ENCODE measurements around the gene RPUSD2. TPM values are rescaled to one million over a fixed set of nuclear protein-coding genes. Genes with fewer than 3 reads are reported as not detected.

Gene RPUSD2
- total RNA-seq, 2 experiments from 2014 or later = 10.9 to 12.6 TPM

- intact Hi-C loops (cut with micrococcal nuclease) = loop anchor here (2.0 kb wide), 4 partner anchors 83 to 635 kb away; partner anchors contain the start of genes BAHD1, CHP1, EXD1 and VPS18
- CTCF ChIA-PET = no interaction called here
- peaks cover 5% of the 10 kb centered on the region for H3K27me3 Mint-ChIP-seq (ENCODE audit: low read depth)
- no peak for DNase-seq
- H3K4me3 Mint-ChIP-seq = no peak overlapping the region
- H3K27ac Mint-ChIP-seq = no peak overlapping the region
- no peaks in the 10 kb centered on the region for H3K9me3 Mint-ChIP-seq
- no peaks in the 10 kb centered on the region for H3K36me3 Mint-ChIP-seq (ENCODE audit: low read depth)
- peaks cover 15% of the 10 kb centered on the region for H3K4me1 Mint-ChIP-seq (ENCODE audit: low read depth)
Observed at GRCh38 chr15:40595773-40596172, 26.7 kb downstream of the RPUSD2 start.

- no peak for DNase-seq
- no peaks in the 10 kb centered on the region for H3K9me3 Mint-ChIP-seq
- peaks cover 15% of the 10 kb centered on the region for H3K4me1 Mint-ChIP-seq (ENCODE audit: low read depth)
- no peak overlapping the region for H3K27ac Mint-ChIP-seq
- CTCF ChIA-PET = no interaction called here
- no peak overlapping the region for H3K4me3 Mint-ChIP-seq
- peaks cover 5% of the 10 kb centered on the region for H3K27me3 Mint-ChIP-seq (ENCODE audit: low read depth)
- intact Hi-C loops (cut with micrococcal nuclease) = no loop called here
- H3K36me3 Mint-ChIP-seq (ENCODE audit: low read depth) = no peaks in the 10 kb centered on the region
Observed at GRCh38 chr15:40597024-40597423, 27.9 kb downstream of the RPUSD2 start.

GRCh38 chr15:40598126-40598525, 29.0 kb downstream of the RPUSD2 start:
- DNase-seq = no peak
- intact Hi-C loops (cut with micrococcal nuclease) = no loop called here
- no peak overlapping the region for H3K27ac Mint-ChIP-seq
- no peaks in the 10 kb centered on the region for H3K36me3 Mint-ChIP-seq (ENCODE audit: low read depth)
- H3K4me1 Mint-ChIP-seq (ENCODE audit: low read depth) = peaks cover 11% of the 10 kb centered on the region
- H3K4me3 Mint-ChIP-seq = no peak overlapping the region
- CTCF ChIA-PET = interaction anchor here (0.6 to 1.0 kb wide), 3 partner anchors 9 to 172 kb away, joined by 3 read pairs; partner anchors contain the start of gene C15orf62
- H3K27me3 Mint-ChIP-seq (ENCODE audit: low read depth) = peaks cover 5% of the 10 kb centered on the region
- H3K9me3 Mint-ChIP-seq = no peaks in the 10 kb centered on the region

GRCh38 chr15:40598672-40599071, 29.6 kb downstream of the RPUSD2 start:
- H3K27ac Mint-ChIP-seq = no peak overlapping the region
- intact Hi-C loops (cut with micrococcal nuclease) = no loop called here
- H3K36me3 Mint-ChIP-seq (ENCODE audit: low read depth) = no peaks in the 10 kb centered on the region
- H3K9me3 Mint-ChIP-seq = no peaks in the 10 kb centered on the region
- peaks cover 6% of the 10 kb centered on the region for H3K4me1 Mint-ChIP-seq (ENCODE audit: low read depth)
- CTCF ChIA-PET = interaction anchor here (0.6 to 1.0 kb wide), 4 partner anchors 10 to 171 kb away, joined by 3 to 5 read pairs (median 3); partner anchors contain the start of gene C15orf62
- no peak overlapping the region for H3K4me3 Mint-ChIP-seq
- peaks cover 5% of the 10 kb centered on the region for H3K27me3 Mint-ChIP-seq (ENCODE audit: low read depth)
- DNase-seq = no peak

- Mint-ChIP-seq H3K4me1 (ENCODE audit: low read depth) (no peaks in the 10 kb centered on the region), H3K4me3 (no peak overlapping the region), H3K36me3 (ENCODE audit: low read depth) (peaks cover 4% of the 10 kb centered on the region), H3K9me3 (no peaks in the 10 kb centered on the region), H3K27ac (no peak overlapping the region), H3K27me3 (ENCODE audit: low read depth) (no peaks in the 10 kb centered on the region)
- DNase-seq = no peak
- intact Hi-C loops (cut with micrococcal nuclease) = no loop called here
- CTCF ChIA-PET = interaction anchor here (1.5 to 1.9 kb wide), 2 partner anchors 11 to 21 kb away, joined by 3 to 5 read pairs; no protein-coding TSS in a partner anchor
Observed at GRCh38 chr15:40600956-40601355, 31.9 kb downstream of the RPUSD2 start.

GRCh38 chr15:40603935-40604334, 34.8 kb downstream of the RPUSD2 start:
- Mint-ChIP-seq H3K9me3 (no peaks in the 10 kb centered on the region), H3K4me3 (no peak overlapping the region), H3K4me1 (ENCODE audit: low read depth) (no peaks in the 10 kb centered on the region), H3K27ac (no peak overlapping the region), H3K27me3 (ENCODE audit: low read depth) (no peaks in the 10 kb centered on the region), H3K36me3 (ENCODE audit: low read depth) (peaks cover 5% of the 10 kb centered on the region)
- DNase-seq = no peak
- CTCF ChIA-PET = interaction anchor here (1.0 kb wide), 1 partner anchor 52 kb away, joined by 3 read pairs; no protein-coding TSS in a partner anchor
- intact Hi-C loops (cut with micrococcal nuclease) = no loop called here

- Mint-ChIP-seq H3K36me3 (ENCODE audit: low read depth) (peaks cover 6% of the 10 kb centered on the region), H3K27me3 (ENCODE audit: low read depth) (no peaks in the 10 kb centered on the region), H3K4me3 (no peak overlapping the region), H3K9me3 (no peaks in the 10 kb centered on the region), H3K27ac (no peak overlapping the region), H3K4me1 (ENCODE audit: low read depth) (no peaks in the 10 kb centered on the region)
- DNase-seq = no peak
- intact Hi-C loops (cut with micrococcal nuclease) = no loop called here
- CTCF ChIA-PET = interaction anchor here (0.7 kb wide), 1 partner anchor 18 kb away, joined by 3 read pairs; no protein-coding TSS in a partner anchor
Observed at GRCh38 chr15:40613080-40613479, 44.0 kb downstream of the RPUSD2 start.

- Mint-ChIP-seq H3K27ac (no peak overlapping the region), H3K9me3 (no peaks in the 10 kb centered on the region), H3K27me3 (ENCODE audit: low read depth) (no peaks in the 10 kb centered on the region), H3K4me3 (no peak overlapping the region), H3K36me3 (ENCODE audit: low read depth) (peaks cover 11% of the 10 kb centered on the region), H3K4me1 (ENCODE audit: low read depth) (no peaks in the 10 kb centered on the region)
- intact Hi-C loops (cut with micrococcal nuclease) = no loop called here
- no peak for DNase-seq
- CTCF ChIA-PET = no interaction called here
Observed at GRCh38 chr15:40618023-40618422, 48.9 kb downstream of the RPUSD2 start.

GRCh38 chr15:40618906-40619305, 49.8 kb downstream of the RPUSD2 start:
- Mint-ChIP-seq H3K4me3 (no peak overlapping the region), H3K4me1 (ENCODE audit: low read depth) (no peaks in the 10 kb centered on the region), H3K36me3 (ENCODE audit: low read depth) (peaks cover 11% of the 10 kb centered on the region), H3K27me3 (ENCODE audit: low read depth) (no peaks in the 10 kb centered on the region), H3K27ac (no peak overlapping the region), H3K9me3 (no peaks in the 10 kb centered on the region)
- intact Hi-C loops (cut with micrococcal nuclease) = no loop called here
- no peak for DNase-seq
- CTCF ChIA-PET = no interaction called here

- Mint-ChIP-seq H3K27me3 (ENCODE audit: low read depth) (no peaks in the 10 kb centered on the region), H3K9me3 (no peaks in the 10 kb centered on the region), H3K27ac (no peak overlapping the region), H3K4me3 (no peak overlapping the region), H3K4me1 (ENCODE audit: low read depth) (no peaks in the 10 kb centered on the region), H3K36me3 (ENCODE audit: low read depth) (peaks cover 9% of the 10 kb centered on the region)
- CTCF ChIA-PET = no interaction called here
- no peak for DNase-seq
- intact Hi-C loops (cut with micrococcal nuclease) = no loop called here
Observed at GRCh38 chr15:40623361-40623760, 54.3 kb downstream of the RPUSD2 start.

Other genes starting within 250 kb of the RPUSD2 start
- 1 to 10 TPM; 4.9 to 6.5 TPM for gene INAFM2, start 245.6 kb upstream of the RPUSD2 start, total RNA-seq
- gene CCDC9B, start 228.4 kb upstream of the RPUSD2 start, total RNA-seq = 1 to 10 TPM; 1.9 to 2.2 TPM
- not detected for gene PHGR1, start 218.3 kb upstream of the RPUSD2 start, total RNA-seq
- gene DISP2, start 211.1 kb upstream of the RPUSD2 start, total RNA-seq = under 1 TPM in 1 of 2 experiments, not detected in 1; 0.02 TPM
- 10 to 100 TPM; 60.7 to 62.1 TPM for gene KNSTRN, start 186.6 kb upstream of the RPUSD2 start, total RNA-seq
- 10 to 100 TPM; 33.1 to 34.1 TPM for gene IVD, start 163.5 kb upstream of the RPUSD2 start, total RNA-seq
- gene BAHD1, start 128.3 kb upstream of the RPUSD2 start, total RNA-seq = 10 to 100 TPM in 1 of 2 experiments, 1 to 10 TPM in 1; 9.9 to 11.7 TPM
- gene CHST14, start 98.3 kb upstream of the RPUSD2 start, total RNA-seq = 1 to 10 TPM; 4.4 to 4.6 TPM
- gene CCDC32, start 4.3 kb upstream of the RPUSD2 start, total RNA-seq = 10 to 100 TPM; 25.4 to 25.8 TPM
- 10 to 100 TPM; 31.0 to 32.7 TPM for gene KNL1, start 24.9 kb downstream of the RPUSD2 start, total RNA-seq
- gene RAD51, start 125.9 kb downstream of the RPUSD2 start, total RNA-seq = 10 to 100 TPM; 65.8 to 68.8 TPM
- 10 to 100 TPM; 17.8 to 19.2 TPM for gene RMDN3, start 186.0 kb downstream of the RPUSD2 start, total RNA-seq
- 10 to 100 TPM; 28.1 to 32.7 TPM for gene GCHFR, start 194.8 kb downstream of the RPUSD2 start, total RNA-seq
- under 1 TPM; 0.10 to 0.33 TPM for gene C15orf62, start 200.7 kb downstream of the RPUSD2 start, total RNA-seq
- gene ZFYVE19, start 237.8 kb downstream of the RPUSD2 start, total RNA-seq = 10 to 100 TPM; 15.4 to 17.0 TPM
- 10 to 100 TPM; 25.9 to 28.1 TPM for gene DNAJC17, start 238.2 kb downstream of the RPUSD2 start, total RNA-seq

Data from activated naive CD4-positive, alpha-beta T cell treated with anti-CD3 and anti-CD28 coated beads for 36 hours (primary cell).